Mesendoderm (in vitro differentiated cells): ENCODE results near the gene ZCCHC13. TPM values are rescaled to one million over a fixed set of nuclear protein-coding genes. Genes with fewer than 3 reads are reported as not detected.
"Not testable (repeated sequence)": the region's sequence is repeated elsewhere in the genome, so short reads cannot be mapped to it uniquely, and the experiment has no call there.

Source experiments
- DNase-seq: peaks from one replicate; pipeline ENCODE4 v3.0.0; 2013
- H2AK5ac ChIP-seq: 2 replicates; pipeline ENCODE4 v1.6.1; 2013; ENCODE audit warnings: low read length, inconsistent platforms
- H2BK120ac ChIP-seq: 2 replicates; pipeline ENCODE4 v1.6.1; 2013; ENCODE audit warnings: low read depth, mild to moderate bottlenecking, low read length, moderate library complexity, mixed read lengths
- H2BK15ac ChIP-seq: replicated peaks from 2 replicates; pipeline ENCODE4 v1.6.1; 2013; ENCODE audit warnings: low read depth, mild to moderate bottlenecking, moderate library complexity
- H2BK5ac ChIP-seq: 2 replicates; pipeline ENCODE4 v1.6.1; 2013; ENCODE audit warnings: low read length, inconsistent platforms
- H3K18ac ChIP-seq: 2 replicates; pipeline ENCODE4 v1.6.1; 2013; ENCODE audit warnings: mild to moderate bottlenecking, low read length, mixed read lengths
- H3K23ac ChIP-seq: one replicate; pipeline ENCODE4 v1.6.1; 2013; ENCODE audit warnings: low read length
- H3K27ac ChIP-seq: 2 replicates; pipeline ENCODE4 v1.5.1; 2013; ENCODE audit warnings: low read depth, mild to moderate bottlenecking, inconsistent platforms, low read length, moderate library complexity
- H3K27me3 ChIP-seq: 2 replicates; pipeline ENCODE4 v1.6.1; 2013; ENCODE audit warnings: low read length, control low read depth, mild to moderate bottlenecking, inconsistent platforms; ENCODE audit not compliant: insufficient read depth, poor library complexity
- H3K36me3 ChIP-seq: 2 replicates; pipeline ENCODE4 v1.6.1; 2013; ENCODE audit warnings: low read length, inconsistent platforms; ENCODE audit not compliant: control insufficient read depth, insufficient read depth
- H3K4ac ChIP-seq: one replicate; pipeline ENCODE4 v1.6.1; 2013; ENCODE audit warnings: low read depth, mild to moderate bottlenecking, low read length, moderate library complexity
- H3K4me1 ChIP-seq: 2 replicates; pipeline ENCODE4 v1.6.1; 2013; ENCODE audit warnings: low read depth, low read length, inconsistent platforms; ENCODE audit not compliant: control insufficient read depth
- H3K4me2 ChIP-seq: 2 replicates; pipeline ENCODE4 v1.6.1; 2013; ENCODE audit warnings: low read length
- H3K4me3 ChIP-seq: 2 replicates; pipeline ENCODE4 v1.5.1; 2013; ENCODE audit warnings: mild to moderate bottlenecking, low read length
- H3K56ac ChIP-seq: one replicate; pipeline ENCODE4 v1.6.1; 2013; ENCODE audit warnings: low read length
- H3K79me1 ChIP-seq: 2 replicates; pipeline ENCODE4 v1.6.1; 2013; ENCODE audit warnings: low read length, inconsistent platforms
- H3K79me2 ChIP-seq: 2 replicates; pipeline ENCODE4 v1.6.1; 2013; ENCODE audit warnings: mild to moderate bottlenecking, low read length; ENCODE audit not compliant: control insufficient read depth, insufficient read depth
- H3K9ac ChIP-seq: 2 replicates; pipeline ENCODE4 v1.6.1; 2013; ENCODE audit warnings: low read length, inconsistent platforms
- H4K5ac ChIP-seq: one replicate; pipeline ENCODE4 v1.6.1; 2013; ENCODE audit warnings: low read length
- H4K8ac ChIP-seq: one replicate; pipeline ENCODE4 v1.6.1; 2013; ENCODE audit warnings: low read depth, mild to moderate bottlenecking, control low read depth, low read length, moderate library complexity
- WGBS: extraction: QIAGEN DNeasy Blood & Tissue Kit; methylation state at CpG from one replicate; pipeline ENCODE4 v1.1.7; 2013; ENCODE audit warnings: low lambda C conversion rate, missing lambda C conversion rate; ENCODE audit not compliant: insufficient coverage; ENCODE audit errors: extremely low coverage; 5-methylcytosine and 5-hydroxymethylcytosine counted together
- polyA plus RNA-seq, 2 experiments: library from polyadenylated mRNA; stranded (reverse); fragments of 200-250 nt; gene quantifications; one replicate each; pipeline ENCODE4 v1.2.3, GENCODE V29; 2013

The ZCCHC13 gene
- polyA plus RNA-seq (2013, experiment 1 of 2), result not detected
- polyA plus RNA-seq (2013, experiment 2 of 2), result not detected

GRCh38 chrX:74304016-74304415 lies at the start of gene ZCCHC13:
TSS of gene ZCCHC13 (plus strand) at chrX:74304180. CDS start at chrX:74304267, 87 bp downstream.
- H3K79me2 ChIP-seq, result no peaks in the 10 kb centered on the region
- no peak within 1 kb of the TSS for H2AK5ac ChIP-seq
- H3K4me2 ChIP-seq, result no peak within 1 kb of the TSS
- DNase-seq, result no peak
- no peak within 1 kb of the TSS for H2BK5ac ChIP-seq
- no peaks in the 10 kb centered on the region for H3K4me1 ChIP-seq
- no peaks in the 10 kb centered on the region for H3K27me3 ChIP-seq
- no peak within 1 kb of the TSS for H3K9ac ChIP-seq
- H3K4ac ChIP-seq, result no peak within 1 kb of the TSS
- no peak within 1 kb of the TSS for H2BK15ac ChIP-seq
- no peak within 1 kb of the TSS for H3K27ac ChIP-seq
- no peak within 1 kb of the TSS for H3K23ac ChIP-seq
- H4K5ac ChIP-seq, result no peak within 1 kb of the TSS
- no peaks in the 10 kb centered on the region for H3K79me1 ChIP-seq
- no peak within 1 kb of the TSS for H3K56ac ChIP-seq
- H4K8ac ChIP-seq, result no peak within 1 kb of the TSS
- no peaks in the 10 kb centered on the region for H3K36me3 ChIP-seq
- no peak within 1 kb of the TSS for H3K4me3 ChIP-seq
- H3K18ac ChIP-seq, result no peak within 1 kb of the TSS
- WGBS, result no CpG with 5 or more reads among the region's 20 CpGs
- no peak within 1 kb of the TSS for H2BK120ac ChIP-seq

GRCh38 chrX:74258111-74258510 lies 45.9 kb upstream of the ZCCHC13 start:
- H3K23ac ChIP-seq, H2BK15ac ChIP-seq, DNase-seq, H3K9ac ChIP-seq, H3K27ac ChIP-seq, H3K56ac ChIP-seq, H2AK5ac ChIP-seq, H3K4ac ChIP-seq, H2BK120ac ChIP-seq, H4K8ac ChIP-seq, H3K18ac ChIP-seq, H3K27me3 ChIP-seq, H2BK5ac ChIP-seq, H3K79me1 ChIP-seq, H4K5ac ChIP-seq, H3K4me3 ChIP-seq, H3K36me3 ChIP-seq, H3K4me2 ChIP-seq, H3K4me1 ChIP-seq, H3K79me2 ChIP-seq: not testable (repeated sequence)
- WGBS, result no CpG with 5 or more reads among the region's 1 CpG

GRCh38 chrX:74259885-74260491 lies 44.0 kb upstream of the ZCCHC13 start:
- peak; percentile 89 for DNase-seq
- WGBS, result no CpG with 5 or more reads among the region's 4 CpGs
- H3K36me3 ChIP-seq, result no peaks in the 10 kb centered on the region

GRCh38 chrX:74262452-74263209 lies 41.3 kb upstream of the ZCCHC13 start:
- H3K27ac ChIP-seq, result no peak overlapping the region
- no peak overlapping the region for H4K8ac ChIP-seq
- no peak overlapping the region for H2BK5ac ChIP-seq
- H3K36me3 ChIP-seq, result no peaks in the 10 kb centered on the region
- H3K18ac ChIP-seq, result no peak overlapping the region
- no peak overlapping the region for H2BK15ac ChIP-seq
- no peak overlapping the region for H3K4me3 ChIP-seq
- no peaks in the 10 kb centered on the region for H3K27me3 ChIP-seq
- no peak overlapping the region for H3K56ac ChIP-seq
- H3K79me2 ChIP-seq, result no peaks in the 10 kb centered on the region
- H2AK5ac ChIP-seq, result no peak overlapping the region
- no peak overlapping the region for H2BK120ac ChIP-seq
- H3K4ac ChIP-seq, result no peak overlapping the region
- no peak for DNase-seq
- no peak overlapping the region for H3K9ac ChIP-seq
- no peaks in the 10 kb centered on the region for H3K79me1 ChIP-seq
- WGBS, result no CpG with 5 or more reads among the region's 1 CpG
- no peak overlapping the region for H3K23ac ChIP-seq
- no peaks in the 10 kb centered on the region for H3K4me1 ChIP-seq
- no peak overlapping the region for H3K4me2 ChIP-seq
- no peak overlapping the region for H4K5ac ChIP-seq

More at GRCh38 chrX:74259885-74260491, 44.0 kb upstream of the ZCCHC13 start:
- Histone ChIP-seq H2BK15ac (no peak overlapping the region), H3K27ac (no peak overlapping the region), H3K18ac (no peak overlapping the region), H3K23ac (no peak overlapping the region), H3K4me1 (no peaks in the 10 kb centered on the region), H2BK5ac (no peak overlapping the region), H2AK5ac (no peak overlapping the region), H4K8ac (no peak overlapping the region), H2BK120ac (no peak overlapping the region), H3K27me3 (no peaks in the 10 kb centered on the region), H3K79me1 (no peaks in the 10 kb centered on the region), H3K9ac (no peak overlapping the region), H3K4me3 (no peak overlapping the region), H4K5ac (no peak overlapping the region), H3K4me2 (no peak overlapping the region), H3K79me2 (no peaks in the 10 kb centered on the region), H3K4ac (no peak overlapping the region), H3K56ac (no peak overlapping the region)

- no peak overlapping the region for H3K4me2 ChIP-seq
- no peaks in the 10 kb centered on the region for H3K27me3 ChIP-seq
- no peak overlapping the region for H4K8ac ChIP-seq
- H4K5ac ChIP-seq, result no peak overlapping the region
- no peaks in the 10 kb centered on the region for H3K79me2 ChIP-seq
- no peak overlapping the region for H2BK15ac ChIP-seq
- H3K27ac ChIP-seq, result no peak overlapping the region
- no peak overlapping the region for H3K4me3 ChIP-seq
- no peaks in the 10 kb centered on the region for H3K36me3 ChIP-seq
- no peaks in the 10 kb centered on the region for H3K79me1 ChIP-seq
- no peak for DNase-seq
- no peak overlapping the region for H3K9ac ChIP-seq
- no peaks in the 10 kb centered on the region for H3K4me1 ChIP-seq
- H2BK120ac ChIP-seq, result no peak overlapping the region
- H3K4ac ChIP-seq, result no peak overlapping the region
- H3K56ac ChIP-seq, result no peak overlapping the region
- no peak overlapping the region for H3K18ac ChIP-seq
- H2AK5ac ChIP-seq, result no peak overlapping the region
- H3K23ac ChIP-seq, result no peak overlapping the region
- H2BK5ac ChIP-seq, result no peak overlapping the region
- WGBS, result no CpG with 5 or more reads among the region's 3 CpGs
Measured at GRCh38 chrX:74270393-74270792, 33.6 kb upstream of the ZCCHC13 start.
